Activated naive CD4-positive, alpha-beta T cell treated with anti-CD3 and anti-CD28 coated beads, Interleukin-2, amount 50 U/mL, for 24 hours (primary cell): Measurements from ENCODE around the gene GRIK3.
"Not testable (repeated sequence)": the region's sequence is repeated elsewhere in the genome, so short reads cannot be mapped to it uniquely, and the experiment has no call there.

Source experiments
- H3K27ac Mint-ChIP-seq: one replicate; pipeline ENCODE4 v1.8.0; 2021; ENCODE audit warnings: mild to moderate bottlenecking, mixed read lengths
- H3K27me3 Mint-ChIP-seq: one replicate; pipeline ENCODE4 v1.8.0; 2021; ENCODE audit warnings: mixed read lengths
- H3K36me3 Mint-ChIP-seq: one replicate; pipeline ENCODE4 v1.8.0; 2021; ENCODE audit warnings: mixed read lengths
- H3K4me1 Mint-ChIP-seq: one replicate; pipeline ENCODE4 v1.8.0; 2021; ENCODE audit warnings: mixed read lengths
- H3K4me3 Mint-ChIP-seq: one replicate; pipeline ENCODE4 v1.8.0; 2021; ENCODE audit warnings: mild to moderate bottlenecking, mixed read lengths
- H3K9me3 Mint-ChIP-seq: one replicate; pipeline ENCODE4 v1.8.0; 2021; ENCODE audit warnings: mixed read lengths

GRIK3 gene

DNA sequence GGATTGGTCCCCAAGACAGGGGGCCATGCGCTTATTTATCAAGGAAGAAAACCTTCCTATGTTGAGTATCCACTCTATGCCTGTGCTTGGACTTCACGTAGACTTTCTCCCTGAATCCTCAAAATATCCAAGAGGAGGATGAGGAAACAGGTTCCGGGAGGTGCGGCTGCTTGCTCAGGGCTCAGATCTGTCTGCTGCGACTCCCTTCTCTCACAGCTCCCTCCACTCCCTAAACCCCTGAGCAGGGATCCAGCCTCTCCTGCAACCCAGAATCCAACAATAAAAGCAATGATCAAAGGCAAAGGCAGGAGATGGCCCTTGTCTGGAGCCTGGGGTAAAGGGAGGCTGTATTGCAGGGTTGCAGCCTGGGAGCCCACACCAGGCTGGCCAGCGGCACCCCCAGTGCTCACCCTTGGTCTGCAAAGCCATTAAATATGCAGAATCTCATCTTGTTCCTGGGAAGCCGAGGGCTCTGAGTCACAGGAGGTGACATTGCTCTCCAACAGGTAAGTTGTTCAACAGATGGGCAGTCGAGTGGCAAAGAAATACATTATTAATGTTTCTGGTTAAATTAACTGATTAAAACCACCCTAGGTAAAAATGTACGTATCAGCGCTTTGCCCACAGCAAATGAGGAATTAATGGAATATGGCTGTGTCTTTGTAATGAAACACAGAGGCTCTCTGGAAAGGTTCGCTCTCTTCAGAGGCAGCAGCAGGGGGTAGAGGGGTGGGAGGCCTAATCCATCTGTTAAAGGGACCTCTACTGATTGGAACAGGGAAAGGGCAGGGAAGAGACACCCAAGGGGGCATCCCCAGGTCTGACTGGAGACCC, 111.5 kb downstream of the GRIK3 start:
- no peak overlapping the region for H3K4me3 Mint-ChIP-seq
- H3K27me3 Mint-ChIP-seq: peaks cover 15% of the 10 kb centered on the region
- no peaks in the 10 kb centered on the region for H3K36me3 Mint-ChIP-seq
- no peaks in the 10 kb centered on the region for H3K4me1 Mint-ChIP-seq
- H3K27ac Mint-ChIP-seq: no peak overlapping the region
- no peaks in the 10 kb centered on the region for H3K9me3 Mint-ChIP-seq

DNA sequence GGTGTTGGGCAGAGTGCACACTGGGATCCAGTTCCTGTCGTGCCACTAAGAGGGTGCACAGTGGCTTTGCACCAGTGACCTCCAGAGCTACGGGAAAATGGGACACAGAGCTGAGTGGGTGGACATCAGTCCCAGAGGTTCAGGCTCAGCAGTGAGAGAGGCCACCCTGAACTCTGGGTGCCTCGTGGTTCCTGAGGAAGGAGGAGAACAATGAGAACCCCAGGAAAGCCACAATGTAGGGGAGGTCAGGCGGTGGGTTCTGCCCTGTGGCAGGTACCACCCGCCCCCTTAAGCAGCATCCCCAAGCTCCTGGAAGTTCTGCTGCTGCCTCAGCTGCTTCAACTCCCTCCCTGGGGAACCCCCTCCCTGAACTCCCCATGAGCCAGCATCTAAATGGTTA, 112.2 kb downstream of the GRIK3 start:
- no peaks in the 10 kb centered on the region for H3K36me3 Mint-ChIP-seq
- no peaks in the 10 kb centered on the region for H3K4me1 Mint-ChIP-seq
- no peak overlapping the region for H3K27ac Mint-ChIP-seq
- no peaks in the 10 kb centered on the region for H3K9me3 Mint-ChIP-seq
- no peak overlapping the region for H3K4me3 Mint-ChIP-seq
- H3K27me3 Mint-ChIP-seq: peaks cover 13% of the 10 kb centered on the region

DNA sequence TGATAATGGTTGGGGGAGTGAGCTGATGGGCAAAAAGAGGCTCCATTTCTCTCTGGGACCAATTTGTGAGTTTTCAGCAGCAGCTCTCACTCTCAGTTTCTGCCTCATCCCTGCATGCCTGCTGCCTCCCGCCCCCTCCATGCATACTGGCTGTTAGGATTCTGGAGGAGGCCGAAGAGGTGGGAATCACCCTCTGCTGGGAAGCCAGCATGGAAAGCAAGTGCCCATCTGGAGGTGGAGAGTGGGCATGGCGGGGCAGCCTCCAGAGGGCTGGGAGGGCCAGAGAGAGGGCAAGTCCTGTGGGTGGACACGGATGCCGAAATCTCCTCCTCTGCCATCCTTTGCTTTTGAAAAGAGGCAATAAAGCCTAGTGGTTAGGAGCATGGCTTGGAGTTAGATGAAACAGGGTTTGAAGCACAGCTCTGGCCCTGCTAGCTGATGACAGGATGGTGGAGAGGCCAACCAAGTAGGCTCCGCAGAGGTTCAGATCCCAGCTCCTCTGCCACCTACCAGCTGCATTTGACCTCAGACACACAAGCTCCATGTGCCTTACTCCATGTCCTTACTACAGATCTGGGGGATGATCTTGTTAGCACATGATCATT, 113.4 kb downstream of the GRIK3 start:
- Mint-ChIP-seq H3K4me1 (no peaks in the 10 kb centered on the region), H3K4me3 (no peak overlapping the region), H3K9me3 (peaks cover 1% of the 10 kb centered on the region), H3K36me3 (no peaks in the 10 kb centered on the region), H3K27me3 (peaks cover 11% of the 10 kb centered on the region), H3K27ac (no peak overlapping the region)

DNA sequence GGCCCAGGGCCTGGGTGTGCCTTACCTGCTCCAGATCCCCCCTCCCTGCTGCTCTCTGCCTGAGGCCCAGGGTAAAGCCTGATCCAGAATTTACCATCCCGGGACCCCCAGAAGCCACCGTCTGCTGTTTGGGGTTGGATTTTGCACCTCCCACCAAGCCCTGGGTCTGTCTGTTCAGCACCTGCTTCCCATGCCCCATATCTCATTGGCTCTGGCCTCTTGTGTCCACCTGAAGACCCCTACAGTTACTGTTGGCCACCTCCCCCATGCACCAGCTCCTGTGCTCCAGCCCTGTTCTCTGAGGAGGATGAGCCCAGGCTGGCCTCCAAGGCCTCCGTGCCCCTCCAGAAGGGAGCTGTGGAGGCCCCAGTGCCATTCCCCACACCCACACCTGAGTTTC, 113.9 kb downstream of the GRIK3 start:
- Mint-ChIP-seq H3K4me3 (no peak overlapping the region), H3K27me3 (peaks cover 11% of the 10 kb centered on the region), H3K36me3 (no peaks in the 10 kb centered on the region), H3K27ac (no peak overlapping the region), H3K9me3 (peaks cover 5% of the 10 kb centered on the region), H3K4me1 (no peaks in the 10 kb centered on the region)

- H3K36me3 Mint-ChIP-seq: no peaks in the 10 kb centered on the region
- no peak overlapping the region for H3K27ac Mint-ChIP-seq
- H3K27me3 Mint-ChIP-seq: peaks cover 11% of the 10 kb centered on the region
- H3K4me3 Mint-ChIP-seq: no peak overlapping the region
- H3K9me3 Mint-ChIP-seq: peaks cover 5% of the 10 kb centered on the region
- H3K4me1 Mint-ChIP-seq: no peaks in the 10 kb centered on the region
Measured at GRCh38 chr1:36919491-36920145, 114.7 kb downstream of the GRIK3 start.

DNA sequence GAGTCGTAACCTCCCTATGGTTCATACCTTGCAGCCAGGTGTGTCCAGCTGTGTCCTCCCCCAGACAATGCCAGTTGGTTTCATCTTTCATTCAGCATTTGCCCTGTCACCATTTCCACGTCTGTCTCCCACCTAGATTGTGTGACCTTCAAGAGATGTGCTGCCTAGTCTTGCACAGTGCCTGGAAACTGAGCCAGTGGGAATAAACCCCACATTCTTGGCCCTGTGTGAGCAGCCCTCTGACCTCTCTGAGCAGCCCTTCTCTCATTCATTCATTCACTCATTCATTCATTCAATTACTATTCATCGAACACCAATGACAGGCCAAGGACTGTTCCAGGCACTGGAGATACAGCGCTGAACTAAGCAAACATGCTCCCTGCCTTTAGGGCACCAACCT, 115.7 kb downstream of the GRIK3 start:
- H3K36me3 Mint-ChIP-seq: no peaks in the 10 kb centered on the region
- peaks cover 11% of the 10 kb centered on the region for H3K27me3 Mint-ChIP-seq
- H3K4me1 Mint-ChIP-seq: no peaks in the 10 kb centered on the region
- H3K27ac Mint-ChIP-seq: no peak overlapping the region
- H3K4me3 Mint-ChIP-seq: no peak overlapping the region
- peaks cover 5% of the 10 kb centered on the region for H3K9me3 Mint-ChIP-seq

DNA sequence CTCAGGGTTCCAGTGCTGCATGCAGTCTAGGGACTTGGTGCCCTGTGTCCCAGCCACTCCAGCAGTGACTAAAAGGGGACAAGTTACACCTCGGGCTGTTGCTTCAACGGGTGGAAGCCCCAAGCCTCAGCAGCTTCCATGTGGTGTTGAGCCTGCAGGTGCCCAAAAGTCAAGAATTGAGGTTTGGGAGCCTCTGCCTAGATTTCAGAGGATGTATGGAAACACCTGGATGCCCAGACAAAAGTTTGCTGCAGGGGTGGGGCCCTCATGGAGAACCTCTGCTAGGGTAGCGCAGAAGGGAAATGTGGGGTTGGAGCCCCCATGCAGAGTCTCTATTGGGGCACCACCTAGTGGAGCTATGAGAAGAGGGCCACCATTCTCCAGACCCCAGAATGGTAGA, 117.8 kb downstream of the GRIK3 start:
- not testable (repeated sequence) for H3K36me3 Mint-ChIP-seq, H3K4me3 Mint-ChIP-seq, H3K27ac Mint-ChIP-seq, H3K9me3 Mint-ChIP-seq, H3K4me1 Mint-ChIP-seq
- H3K27me3 Mint-ChIP-seq: peaks cover 12% of the 10 kb centered on the region

GRCh38 chr1:36913484-36914060, 120.7 kb downstream of the GRIK3 start:
- Mint-ChIP-seq H3K27me3 (peaks cover 5% of the 10 kb centered on the region), H3K36me3 (no peaks in the 10 kb centered on the region), H3K4me1 (no peaks in the 10 kb centered on the region), H3K4me3 (no peak overlapping the region), H3K27ac (no peak overlapping the region), H3K9me3 (peaks cover 5% of the 10 kb centered on the region)

- H3K4me1 Mint-ChIP-seq: no peaks in the 10 kb centered on the region
- H3K36me3 Mint-ChIP-seq: no peaks in the 10 kb centered on the region
- no peak overlapping the region for H3K4me3 Mint-ChIP-seq
- peaks cover 5% of the 10 kb centered on the region for H3K9me3 Mint-ChIP-seq
- peaks cover 5% of the 10 kb centered on the region for H3K27me3 Mint-ChIP-seq
- no peak overlapping the region for H3K27ac Mint-ChIP-seq
Measured at GRCh38 chr1:36913016-36913415, 121.3 kb downstream of the GRIK3 start.

DNA sequence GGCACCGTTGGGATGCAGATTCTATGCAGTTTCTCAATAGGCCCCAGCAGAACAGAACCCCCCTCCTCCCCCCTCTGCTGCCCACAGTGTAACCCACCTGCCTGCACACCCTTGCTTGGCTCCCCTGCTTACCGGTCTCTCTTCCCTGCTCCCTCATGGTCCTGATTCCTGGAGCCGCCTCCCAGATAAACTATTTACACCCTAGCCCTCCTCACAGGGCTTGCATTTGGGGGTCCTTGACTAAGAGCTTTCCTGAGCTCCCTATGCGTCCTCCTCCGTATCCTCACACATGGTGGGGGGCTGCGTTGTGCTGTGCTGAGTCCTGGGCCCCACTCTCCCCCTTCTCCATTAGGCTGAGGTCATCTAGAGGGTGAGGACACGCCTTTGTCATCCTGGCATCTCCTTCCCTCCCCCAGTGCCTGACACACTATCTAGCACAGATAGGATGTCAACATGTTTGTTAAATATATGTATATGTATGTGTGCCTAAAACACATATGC, 121.9 kb downstream of the GRIK3 start:
- H3K27ac Mint-ChIP-seq: no peak overlapping the region
- H3K4me1 Mint-ChIP-seq: no peaks in the 10 kb centered on the region
- peaks cover 5% of the 10 kb centered on the region for H3K9me3 Mint-ChIP-seq
- no peaks in the 10 kb centered on the region for H3K36me3 Mint-ChIP-seq
- peaks cover 5% of the 10 kb centered on the region for H3K27me3 Mint-ChIP-seq
- H3K4me3 Mint-ChIP-seq: no peak overlapping the region

- no peaks in the 10 kb centered on the region for H3K36me3 Mint-ChIP-seq
- H3K4me1 Mint-ChIP-seq: no peaks in the 10 kb centered on the region
- peaks cover 5% of the 10 kb centered on the region for H3K9me3 Mint-ChIP-seq
- H3K4me3 Mint-ChIP-seq: no peak overlapping the region
- no peak overlapping the region for H3K27ac Mint-ChIP-seq
- peaks cover 5% of the 10 kb centered on the region for H3K27me3 Mint-ChIP-seq
Measured at GRCh38 chr1:36911561-36912364, 122.6 kb downstream of the GRIK3 start.

DNA sequence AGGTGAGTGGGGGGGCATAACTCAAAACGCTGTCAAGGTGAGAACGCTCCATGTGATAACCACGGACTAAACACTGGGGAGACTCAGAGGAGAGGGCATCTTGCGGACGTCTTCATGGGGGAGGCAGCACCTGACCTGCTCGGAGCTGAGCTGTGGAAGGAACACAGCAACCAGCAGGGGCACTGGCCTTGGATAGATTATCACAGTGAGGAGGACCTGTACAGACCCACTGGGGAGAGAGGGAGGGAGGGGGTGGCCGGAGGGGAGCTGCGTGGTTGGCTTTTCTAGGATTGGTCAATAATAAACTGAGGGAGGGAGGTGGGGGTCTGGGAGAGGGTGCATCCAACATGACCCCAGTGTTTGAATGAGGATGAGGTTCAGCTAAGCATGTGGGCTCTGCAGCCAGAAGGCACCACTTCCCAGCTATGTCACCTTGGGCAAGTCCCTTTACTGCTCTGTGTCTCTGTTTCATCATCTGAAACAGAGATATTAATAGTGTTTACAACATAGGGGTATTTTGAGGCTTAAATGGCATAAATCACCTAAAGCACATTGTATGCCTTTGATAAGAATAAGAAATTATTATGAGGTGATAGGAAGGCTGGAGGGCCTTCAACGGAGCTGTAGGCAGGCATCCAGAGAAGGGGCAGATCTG, 123.3 kb downstream of the GRIK3 start:
- Mint-ChIP-seq H3K4me3 (no peak overlapping the region), H3K27ac (no peak overlapping the region), H3K4me1 (no peaks in the 10 kb centered on the region), H3K36me3 (no peaks in the 10 kb centered on the region), H3K9me3 (peaks cover 5% of the 10 kb centered on the region), H3K27me3 (peaks cover 5% of the 10 kb centered on the region)

DNA sequence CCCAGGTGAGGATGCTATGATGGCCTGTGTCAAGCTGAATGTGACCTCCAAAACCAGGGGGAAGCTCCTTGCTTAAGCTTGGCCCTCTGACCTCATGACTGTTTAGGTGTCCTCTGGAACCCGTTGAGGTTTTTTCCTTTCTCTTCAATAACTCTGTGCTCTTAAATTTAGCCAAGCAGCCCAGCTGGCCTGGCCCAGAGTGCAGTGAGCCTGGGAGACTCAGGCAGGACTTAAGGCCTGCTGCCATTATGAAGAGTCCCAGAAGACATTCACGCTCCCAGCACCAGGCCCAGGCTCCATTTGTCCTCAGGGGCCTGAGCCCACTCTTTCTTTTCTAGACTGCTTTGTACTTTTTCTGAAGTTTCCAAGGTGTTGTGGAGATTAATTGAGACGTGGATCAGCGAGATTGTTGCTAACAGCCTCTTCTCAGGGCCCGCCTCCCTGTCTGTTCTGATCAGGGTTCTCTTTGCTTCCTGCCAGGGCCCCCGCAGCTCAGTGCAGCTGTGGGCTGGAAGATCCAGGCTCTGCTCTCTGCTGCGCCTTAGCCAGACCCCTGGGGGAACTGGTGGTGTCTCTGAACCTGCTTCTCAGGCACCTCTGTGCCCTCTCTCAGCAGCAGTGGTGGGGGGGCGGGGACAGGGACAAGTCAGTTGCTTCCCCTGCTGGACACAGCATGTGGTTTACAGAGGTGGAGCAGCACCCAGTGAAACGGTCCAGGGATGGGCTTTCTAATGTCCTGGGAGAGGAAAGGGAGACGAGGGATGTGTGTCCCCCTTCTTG, 124.2 kb downstream of the GRIK3 start:
- Mint-ChIP-seq H3K27ac (no peak overlapping the region), H3K4me3 (no peak overlapping the region)

GRCh38 chr1:36909359-36909758, 125.0 kb downstream of the GRIK3 start:
- H3K36me3 Mint-ChIP-seq, H3K9me3 Mint-ChIP-seq, H3K4me3 Mint-ChIP-seq, H3K4me1 Mint-ChIP-seq, H3K27ac Mint-ChIP-seq, H3K27me3 Mint-ChIP-seq: not testable (repeated sequence)

More for the DNA sequence above, 124.2 kb downstream of the GRIK3 start:
- Mint-ChIP-seq H3K4me1 (no peaks in the 10 kb centered on the region), H3K27me3 (peaks cover 5% of the 10 kb centered on the region), H3K9me3 (no peaks in the 10 kb centered on the region), H3K36me3 (no peaks in the 10 kb centered on the region)
